Activated CD4-positive, alpha-beta T cell treated with anti-CD3 and anti-CD28 coated beads, Interleukin-2, amount 50 U/mL, for 24 hours (primary cell): ENCODE data around the gene SNURF.
"Not testable (repeated sequence)": the region's sequence is repeated elsewhere in the genome, so short reads cannot be mapped to it uniquely, and the experiment has no call there.

ENCODE experiments used
- DNase-seq, 2 donors: peaks; one replicate each; pipeline ENCODE4 v3.0.0-alpha.2; 2020; ENCODE audit warnings: low read depth in 1 of 2, low spot score in 1 of 2

SNURF gene

DNA sequence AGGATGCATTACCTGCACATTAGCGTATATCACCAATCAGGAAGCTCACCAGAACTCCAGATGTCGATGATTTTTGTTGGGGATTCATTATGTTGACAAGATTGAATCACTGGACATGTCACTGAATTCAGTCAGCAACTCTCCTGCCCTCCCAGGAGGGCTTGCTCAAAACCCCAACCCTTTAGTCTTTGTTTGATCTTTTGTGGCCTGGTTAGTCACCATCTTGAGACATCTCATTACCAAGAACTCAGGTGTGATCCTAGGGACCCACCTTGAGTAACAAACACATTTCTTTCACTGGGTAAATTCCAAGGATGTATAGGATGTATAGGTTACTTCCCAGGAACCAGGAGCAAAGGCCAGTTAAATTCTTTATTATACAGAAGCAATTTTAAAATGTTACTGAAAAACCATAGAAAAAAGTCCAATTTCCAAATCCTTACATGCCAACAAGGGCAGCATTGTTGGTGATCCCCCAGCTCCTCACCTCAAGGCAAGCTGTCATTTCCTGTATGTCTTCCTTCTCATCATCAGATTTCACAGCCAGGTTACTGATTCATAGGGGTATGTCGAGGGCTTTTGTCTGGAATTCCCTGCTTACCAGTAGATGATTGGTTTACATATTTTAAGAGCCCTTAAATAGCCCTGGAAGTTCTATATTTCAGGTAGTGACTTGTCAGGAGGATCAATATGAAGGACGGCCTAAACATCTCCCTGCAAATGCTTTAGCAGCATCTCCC is 11.7 kb downstream of the SNURF start:
- DNase-seq = no peak

DNA sequence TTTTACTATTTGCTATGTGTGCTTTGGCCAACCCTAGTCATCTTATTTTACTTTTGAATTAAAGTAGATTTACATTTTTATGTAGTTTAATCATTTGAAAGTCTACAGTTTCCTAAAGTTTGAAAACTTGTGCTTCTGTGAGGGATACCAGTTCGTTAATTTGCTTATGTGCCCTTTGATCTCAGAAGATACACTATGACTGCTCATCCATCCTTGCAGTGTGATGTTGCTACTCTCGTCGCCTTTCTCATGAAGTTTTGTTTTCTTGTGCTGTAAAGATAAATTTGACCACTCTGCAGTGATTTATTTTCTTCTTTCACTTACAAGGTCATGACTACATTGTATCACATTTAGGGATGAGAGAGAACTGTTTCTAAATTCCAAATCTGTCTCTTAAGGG is 16.3 kb downstream of the SNURF start:
- no peak for DNase-seq

DNA sequence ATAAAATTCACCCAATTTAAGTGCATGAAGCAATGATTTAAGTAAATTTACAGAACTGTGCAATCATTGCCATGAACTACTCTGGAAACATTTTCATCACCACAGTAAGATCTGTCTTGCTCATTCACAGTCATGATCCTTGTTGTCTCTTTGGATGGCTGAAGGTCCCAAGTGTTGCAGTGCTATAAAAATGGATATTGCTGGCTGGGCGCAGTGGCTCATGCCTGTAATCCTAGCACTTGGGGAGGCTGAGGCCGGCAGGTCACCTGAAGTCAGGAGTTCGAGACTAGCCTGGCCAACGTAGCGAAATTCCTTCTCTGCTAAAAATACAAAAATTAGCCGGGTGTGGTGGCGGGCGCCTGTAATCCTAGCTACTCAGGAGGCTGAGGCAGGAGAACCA is 17.0 kb downstream of the SNURF start:
- no peak for DNase-seq

DNA sequence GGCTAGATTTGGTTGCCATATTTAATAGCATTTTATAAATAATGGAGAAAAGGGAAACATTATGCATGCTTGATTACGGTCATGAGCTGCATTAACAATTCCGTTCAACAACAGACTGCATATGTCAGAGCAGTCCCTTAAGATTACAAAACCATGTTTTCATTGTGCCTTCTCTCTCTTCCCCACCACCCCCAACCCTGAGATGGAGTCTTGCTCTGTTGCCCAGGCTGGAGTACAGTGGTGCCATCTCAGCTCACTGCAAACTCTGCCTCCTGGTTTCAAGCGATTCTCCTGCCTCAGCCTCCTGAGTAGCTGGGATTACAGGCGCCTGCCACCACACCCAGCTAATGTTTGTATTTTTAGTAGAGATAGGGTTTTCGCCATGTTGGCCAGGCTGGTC is 17.9 kb downstream of the SNURF start:
- not testable (repeated sequence) for DNase-seq

DNA sequence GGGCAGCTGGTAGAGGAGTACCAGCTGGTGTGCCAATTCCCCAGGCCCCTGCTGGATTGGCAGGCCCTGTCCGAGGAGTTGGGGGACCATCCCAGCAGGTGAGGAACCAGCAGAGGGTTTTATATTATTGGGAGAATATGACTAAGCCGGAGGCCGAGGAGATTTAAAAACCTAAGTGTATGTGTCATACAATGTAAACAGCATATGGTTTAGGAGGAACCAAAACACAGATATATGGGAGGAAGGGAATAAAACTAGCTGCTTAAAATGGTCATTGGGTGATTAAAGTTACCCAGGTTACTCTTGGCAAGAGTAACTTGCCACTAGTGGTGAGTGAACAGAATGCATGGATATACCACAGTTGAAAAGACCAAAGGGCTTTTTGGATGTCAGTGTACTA is 22.1 kb downstream of the SNURF start:
- DNase-seq = no peak

DNA sequence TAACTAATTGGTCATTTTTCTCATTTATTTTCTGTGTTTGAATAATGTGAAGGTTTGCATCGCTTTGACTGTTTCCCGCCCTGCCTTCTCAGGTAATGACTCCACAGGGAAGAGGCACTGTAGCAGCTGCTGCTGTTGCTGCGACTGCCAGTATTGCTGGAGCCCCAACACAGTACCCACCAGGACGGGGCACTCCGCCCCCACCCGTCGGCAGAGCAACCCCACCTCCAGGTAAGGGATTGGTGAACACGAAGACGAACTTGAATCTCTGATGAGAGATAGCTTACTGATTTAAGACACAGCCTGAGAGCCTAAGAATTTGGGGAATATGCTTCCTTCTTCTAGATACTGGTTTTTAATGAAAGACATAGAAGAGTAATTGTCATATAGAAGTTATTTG is 22.9 kb downstream of the SNURF start:
- no peak for DNase-seq

DNA sequence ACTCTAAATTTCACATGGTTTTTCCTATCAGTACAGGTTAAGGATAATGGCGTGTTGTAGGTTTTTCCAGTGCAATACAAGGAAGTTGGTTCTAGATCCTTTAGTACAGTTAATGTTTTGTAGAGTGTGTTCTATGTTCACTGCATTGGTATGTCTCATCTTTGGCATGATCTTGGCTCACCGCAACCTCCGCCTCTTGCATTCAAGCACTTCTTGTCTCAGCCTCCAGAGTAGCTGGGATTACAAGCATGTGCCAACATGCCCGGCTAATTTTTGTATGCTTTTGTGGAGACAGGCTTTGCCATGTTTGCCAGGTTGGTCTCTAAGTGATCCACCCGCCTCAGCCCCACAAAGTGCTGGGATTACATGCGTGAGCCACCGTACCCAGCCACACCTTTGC is 30.4 kb downstream of the SNURF start:
- DNase-seq = no peak

DNA sequence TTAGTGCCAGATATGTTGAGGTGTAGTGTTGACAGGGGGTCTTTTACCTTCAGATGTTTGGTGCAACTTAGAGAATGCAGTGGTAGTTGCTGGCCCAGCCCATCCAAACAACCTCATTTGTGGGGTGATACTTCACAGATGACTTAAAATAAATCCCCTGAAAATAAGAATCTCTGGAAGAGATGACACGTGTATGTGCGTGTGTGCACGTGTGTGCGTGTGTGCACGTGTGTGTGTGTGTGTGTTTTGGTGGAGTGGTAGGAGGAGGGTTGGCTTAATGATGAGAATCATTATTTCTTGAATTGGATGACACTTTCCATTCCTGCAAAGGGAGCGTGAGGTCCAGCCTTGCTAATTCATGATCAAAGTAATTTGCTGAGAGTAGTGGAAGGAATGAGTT is 31.9 kb downstream of the SNURF start:
- DNase-seq = no peak
